Neural progenitor cell (in vitro differentiated cells): ENCODE results near the gene RAB29. TPM values are rescaled to one million over a fixed set of nuclear protein-coding genes. Genes with fewer than 3 reads are reported as not detected.

Experiments used
- DNase-seq: peaks from one replicate; pipeline ENCODE4 v3.0.0-alpha.2; 2016; ENCODE audit warnings: low spot score
- H2AFZ ChIP-seq: fragments of 200-600 bp; sonication (generic); replicated peaks from 2 replicates; pipeline ENCODE4 v1.6.1; 2016; ENCODE audit warnings: antibody characterized with exemption
- H3F3A ChIP-seq: fragments of 200-600 bp; sonication (generic); 2 replicates; pipeline ENCODE4 v1.6.1; 2016; ENCODE audit warnings: antibody characterized with exemption, low read depth
- H3K27ac ChIP-seq: fragments of 200-600 bp; sonication (generic); 2 replicates; pipeline ENCODE4 v1.5.1; 2016; ENCODE audit warnings: mild to moderate bottlenecking
- H3K27me3 ChIP-seq: fragments of 200-600 bp; sonication (generic); 2 replicates; pipeline ENCODE4 v1.6.1; 2016; ENCODE audit warnings: mild to moderate bottlenecking, moderate library complexity
- H3K36me3 ChIP-seq: fragments of 200-600 bp; sonication (generic); 2 replicates; pipeline ENCODE4 v1.5.1; 2016
- H3K4me1 ChIP-seq: fragments of 200-600 bp; sonication (generic); 2 replicates; pipeline ENCODE4 v1.6.1; 2016; ENCODE audit warnings: mixed run types
- H3K4me2 ChIP-seq: fragments of 200-600 bp; sonication (generic); 2 replicates; pipeline ENCODE4 v1.6.1; 2016
- H3K4me3 ChIP-seq: fragments of 200-600 bp; sonication (generic); 2 replicates; pipeline ENCODE4 v1.5.1; 2016
- H3K79me2 ChIP-seq: fragments of 200-600 bp; sonication (generic); 2 replicates; pipeline ENCODE4 v1.6.1; 2016; ENCODE audit warnings: low read depth
- H3K9ac ChIP-seq: fragments of 200-600 bp; sonication (generic); 2 replicates; pipeline ENCODE4 v1.6.1; 2016
- H3K9me3 ChIP-seq: fragments of 200-600 bp; sonication (generic); 2 replicates; pipeline ENCODE4 v1.5.1; 2016; ENCODE audit warnings: low read depth
- H4K20me1 ChIP-seq: fragments of 200-600 bp; sonication (generic); 2 replicates; pipeline ENCODE4 v1.6.1; 2016; ENCODE audit warnings: low read depth
- H3K27ac Mint-ChIP-seq: 3 replicates; pipeline ENCODE4 v1.8.0; 2021; ENCODE audit warnings: mixed read lengths
- H3K27me3 Mint-ChIP-seq: 2 replicates; pipeline ENCODE4 v1.8.0; 2022; ENCODE audit warnings: low read depth, mild to moderate bottlenecking, inconsistent platforms, moderate library complexity, mixed read lengths; ENCODE audit not compliant: insufficient read depth
- H3K36me3 Mint-ChIP-seq: 3 replicates; pipeline ENCODE4 v1.8.0; 2021; ENCODE audit warnings: mixed read lengths
- H3K4me1 Mint-ChIP-seq: 3 replicates; pipeline ENCODE4 v1.8.0; 2021; ENCODE audit warnings: mixed read lengths
- H3K4me3 Mint-ChIP-seq: 3 replicates; pipeline ENCODE4 v1.8.0; 2021; ENCODE audit warnings: mild to moderate bottlenecking, moderate library complexity, mixed read lengths
- H3K9me3 Mint-ChIP-seq: 3 replicates; pipeline ENCODE4 v1.8.0; 2020; ENCODE audit warnings: mixed read lengths
- CTCF ChIP-seq: fragments of 200-600 bp; sonication (generic); IDR thresholded peaks from 2 replicates; pipeline ENCODE4 v1.5.1; 2017; ENCODE audit warnings: antibody characterized with exemption, mild to moderate bottlenecking
- EZH2 ChIP-seq: fragments of 200-600 bp; sonication (generic); IDR thresholded peaks from 2 replicates; pipeline ENCODE4 v1.6.1; 2017; ENCODE audit warnings: antibody characterized with exemption, mild to moderate bottlenecking, moderate library complexity
- EZH2phosphoT487 ChIP-seq: fragments of 200-600 bp; sonication (generic); IDR thresholded peaks from 2 replicates; pipeline ENCODE4 v1.6.1; 2017; ENCODE audit warnings: antibody characterized with exemption
- total RNA-seq: library from RNA; depleted of rRNA; stranded (reverse); fragments of >200 nt; gene quantifications from 2 replicates; pipeline ENCODE4 v1.2.3, GENCODE V29; 2015; ENCODE audit warnings: low replicate concordance

RAB29 gene
- total RNA-seq, 1 donor from 2014 or later, result 3.8 TPM

GRCh38 chr1:205812271-205812877, 37.1 kb upstream of the RAB29 start:
- H3K79me2 ChIP-seq, result peaks cover 21% of the 10 kb centered on the region
- H3K9ac ChIP-seq, result peak overlapping the region; percentile 15
- H3K27ac Mint-ChIP-seq, result peak overlapping the region; percentile 84
- H3F3A ChIP-seq, result peaks cover 9% of the 10 kb centered on the region
- peak overlapping the region; percentile 90 for H2AFZ ChIP-seq
- H3K27ac ChIP-seq, result no peak overlapping the region
- peak; percentile 74 for DNase-seq
- peak overlapping the region; percentile 82 for H3K4me2 ChIP-seq
- H3K27me3 ChIP-seq, result peaks cover 14% of the 10 kb centered on the region
- peak overlapping the region; percentile 93 for H3K4me3 Mint-ChIP-seq
- peak overlapping the region; percentile 79 for H3K4me3 ChIP-seq
- H3K9me3 Mint-ChIP-seq, result no peaks in the 10 kb centered on the region
- no peaks in the 10 kb centered on the region for H3K36me3 ChIP-seq
- TF ChIP-seq EZH2, result no peak
- H3K36me3 Mint-ChIP-seq, result peaks cover 26% of the 10 kb centered on the region
- H3K9me3 ChIP-seq, result no peaks in the 10 kb centered on the region
- peaks cover 38% of the 10 kb centered on the region for H3K4me1 Mint-ChIP-seq
- H3K27me3 Mint-ChIP-seq, result peaks cover 2% of the 10 kb centered on the region
- peaks cover 24% of the 10 kb centered on the region for H3K4me1 ChIP-seq
- H4K20me1 ChIP-seq, result peaks cover 11% of the 10 kb centered on the region

- Histone ChIP-seq H3K9me3 (no peaks in the 10 kb centered on the region), H4K20me1 (peaks cover 11% of the 10 kb centered on the region), H3K4me3 (peak overlapping the region; percentile 79), H3K9ac (no peak overlapping the region), H2AFZ (no peak overlapping the region), H3F3A (peaks cover 9% of the 10 kb centered on the region), H3K79me2 (peaks cover 24% of the 10 kb centered on the region), H3K4me1 (peaks cover 24% of the 10 kb centered on the region), H3K4me2 (peak overlapping the region; percentile 82), H3K27ac (no peak overlapping the region), H3K36me3 (no peaks in the 10 kb centered on the region), H3K27me3 (peaks cover 14% of the 10 kb centered on the region)
- no peak for DNase-seq
- peaks cover 30% of the 10 kb centered on the region for H3K36me3 Mint-ChIP-seq
- H3K4me1 Mint-ChIP-seq, result peaks cover 33% of the 10 kb centered on the region
- TF ChIP-seq EZH2phosphoT487, result no peak
- TF ChIP-seq EZH2, result no peak
- TF ChIP-seq CTCF, result no peak
- no peak overlapping the region for H3K27ac Mint-ChIP-seq
- no peaks in the 10 kb centered on the region for H3K9me3 Mint-ChIP-seq
- H3K4me3 Mint-ChIP-seq, result peak overlapping the region; percentile 93
- peaks cover 2% of the 10 kb centered on the region for H3K27me3 Mint-ChIP-seq
These were observed 36.4 kb upstream of the RAB29 start for GRCh38 chr1:205811660-205812059.

GRCh38 chr1:205810448-205811157, 35.3 kb upstream of the RAB29 start:
- H3K4me1 ChIP-seq, result peaks cover 24% of the 10 kb centered on the region
- DNase-seq, result peak; percentile 44
- H3K4me3 ChIP-seq, result no peak overlapping the region

More at GRCh38 chr1:205810448-205811157, 35.3 kb upstream of the RAB29 start:
- peak; percentile 36 for TF ChIP-seq CTCF
- no peak for TF ChIP-seq EZH2phosphoT487
- H3K27me3 Mint-ChIP-seq, result peaks cover 2% of the 10 kb centered on the region
- no peaks in the 10 kb centered on the region for H3K9me3 Mint-ChIP-seq
- peaks cover 27% of the 10 kb centered on the region for H3K36me3 Mint-ChIP-seq
- Histone ChIP-seq H3K79me2 (peaks cover 23% of the 10 kb centered on the region), H3K9me3 (no peaks in the 10 kb centered on the region), H4K20me1 (peaks cover 11% of the 10 kb centered on the region), H3K9ac (no peak overlapping the region), H3F3A (peaks cover 9% of the 10 kb centered on the region), H3K27me3 (peaks cover 14% of the 10 kb centered on the region), H3K4me2 (no peak overlapping the region), H3K27ac (no peak overlapping the region), H3K36me3 (no peaks in the 10 kb centered on the region), H2AFZ (no peak overlapping the region)
- peak overlapping the region; percentile 93 for H3K4me3 Mint-ChIP-seq
- peaks cover 33% of the 10 kb centered on the region for H3K4me1 Mint-ChIP-seq
- H3K27ac Mint-ChIP-seq, result no peak overlapping the region
